Tibial nerve (tissue), 3 donors: Measurements from ENCODE around the gene SHROOM3.

Source experiments
- CTCF ChIP-seq, 5 experiments: fragments of 200-600 bp in 3 of 5; fragments of 450-650 bp in 2 of 5; sonication (generic) in 3 of 5; IDR thresholded peaks; one replicate each; pipeline ENCODE4 v1.5.1; 2016 to 2019; ENCODE audit warnings: antibody characterized with exemption in 5 of 5, mild to moderate bottlenecking in 3 of 5, moderate library complexity in 2 of 5
- POLR2A ChIP-seq, 2 donors: fragments of 450-650 bp; IDR thresholded peaks; one replicate each; pipeline ENCODE4 v1.6.1; 2017; ENCODE audit warnings: antibody characterized with exemption in 2 of 2, mild to moderate bottlenecking in 2 of 2, moderate library complexity in 2 of 2

GRCh38 chr4:76525751-76526150 is 90.7 kb downstream of the SHROOM3 start:
- TF ChIP-seq POLR2A (IDR thresholded peaks at IDR 0.05) (no peak), CTCF (IDR thresholded peaks at IDR 0.05) (no peak)
